Psoas muscle (tissue), 8 donors: ENCODE results near the gene RTN4RL1. TPM values are rescaled to one million over a fixed set of nuclear protein-coding genes. Genes with fewer than 3 reads are reported as not detected.

ENCODE experiments used
- ATAC-seq, 4 donors: fragments of 200-7000 bp; cut with Tn5 transposase; one replicate each; pipeline ENCODE4 v1.9.1; 2020; ENCODE audit warnings: moderate library complexity in 3 of 4, mild to moderate bottlenecking in 2 of 4
- DNase-seq, 2 donors: peaks; one replicate each; pipeline ENCODE4 v3.0.0-alpha.2; 2020
- H3K27ac ChIP-seq: fragments of 200-600 bp; one replicate; pipeline ENCODE4 v1.8.0; 2022
- H3K27me3 ChIP-seq, 3 donors: fragments of 200-600 bp in 1 of 3; one replicate each; pipeline versions ENCODE4 v1.6.1 to v1.8.0; 2013 to 2022; ENCODE audit warnings: low read length in 2 of 3, mild to moderate bottlenecking in 2 of 3, moderate library complexity in 1 of 3; ENCODE audit not compliant: insufficient read depth in 3 of 3
- H3K36me3 ChIP-seq, 2 donors: fragments of 200-600 bp in 1 of 2; one replicate each; pipeline versions ENCODE4 v1.6.1 to v1.8.0; 2013 to 2022; ENCODE audit warnings: low read depth in 1 of 2, mild to moderate bottlenecking in 1 of 2, moderate library complexity in 1 of 2; ENCODE audit not compliant: insufficient read depth in 1 of 2
- H3K4me1 ChIP-seq: fragments of 200-600 bp; one replicate; pipeline ENCODE4 v1.8.0; 2022
- H3K4me3 ChIP-seq: fragments of 200-600 bp; one replicate; pipeline ENCODE4 v1.8.0; 2022; ENCODE audit warnings: mild to moderate bottlenecking
- H3K9me3 ChIP-seq: fragments of 200-600 bp; one replicate; pipeline ENCODE4 v1.8.0; 2022
- WGBS, 3 donors: extraction: QIAGEN DNeasy Blood & Tissue Kit; methylation state at CpG; one replicate each; pipeline versions ENCODE4 v1.1.6 to v1.1.7; 2013; 5-methylcytosine and 5-hydroxymethylcytosine counted together
- intact Hi-C, 2 donors: fragments of 100-400 bp; cut with DNase I; formaldehyde crosslinking; loops; one replicate each; pipeline versions ENCODE4 v1.11.0 to v1.14.2; 2022
- polyA plus RNA-seq, 3 donors: library from polyadenylated mRNA; stranded (reverse); fragments of 200-250 nt; gene quantifications; one replicate each; pipeline ENCODE4 v1.2.3, GENCODE V29; 2013
- total RNA-seq, 4 donors: library from RNA; stranded (reverse); fragmentation: NEBNext Ultra II Directional in 2 of 4; extraction: Animal tissue kit (Norgen Biotek cat#: 25700) in 2 of 4; gene quantifications; one replicate each; pipeline versions ENCODE4 v1.2.1 to v1.2.4, GENCODE V29; 2021 to 2023
- TF ChIP-seq, protein P1 (sequence below): fragments of 200-600 bp; IDR thresholded peaks from one replicate; pipeline ENCODE4 v1.8.0; 2022; ENCODE audit warnings: antibody characterized with exemption
- donor health status: healthy with polysubstance abuse.
- donor health status: DM: no; HTN: no; CAD: no; lungs with moderate emphysema.
- donor health status: Bipolar disorder and iron deficiency.
- donor health status: healthy.
- donor health status: DM: yes; HTN: yes; CAD: no.
- donor health status: DM: no; HTN: no; CAD: no.
- donor health status: DM: no; HTN: no; CAD: no.
- donor health status: DM: yes; HTN: yes; CAD: no.

The RTN4RL1 gene
- total and polyA plus RNA-seq, 7 donors = 0.44 to 1.8 (median 0.75) TPM

DNA sequence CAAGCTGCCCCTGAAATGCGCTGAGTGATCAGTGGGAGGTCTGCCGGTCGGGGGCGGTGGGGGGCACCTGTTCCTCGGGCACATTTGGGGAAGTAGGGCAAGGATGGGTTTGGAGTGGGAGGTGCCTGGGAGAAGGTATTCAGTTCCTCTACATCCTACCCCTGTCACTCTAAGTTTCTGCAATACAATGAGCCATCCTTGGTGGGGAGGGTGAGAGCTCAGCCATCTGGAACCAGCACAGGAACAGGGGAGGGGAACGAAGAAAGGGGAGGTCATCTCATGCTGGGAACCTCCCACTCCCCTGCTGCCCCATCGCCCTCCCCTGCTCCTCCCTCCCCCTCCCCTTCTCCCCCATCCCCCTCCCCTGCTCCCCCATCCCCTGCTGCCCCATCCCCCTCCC, 9.0 kb upstream of the RTN4RL1 start:
- intact Hi-C loops = no loop called here
- ATAC-seq (no peak), DNase-seq (no peak)
- TF ChIP-seq, protein P1, sequence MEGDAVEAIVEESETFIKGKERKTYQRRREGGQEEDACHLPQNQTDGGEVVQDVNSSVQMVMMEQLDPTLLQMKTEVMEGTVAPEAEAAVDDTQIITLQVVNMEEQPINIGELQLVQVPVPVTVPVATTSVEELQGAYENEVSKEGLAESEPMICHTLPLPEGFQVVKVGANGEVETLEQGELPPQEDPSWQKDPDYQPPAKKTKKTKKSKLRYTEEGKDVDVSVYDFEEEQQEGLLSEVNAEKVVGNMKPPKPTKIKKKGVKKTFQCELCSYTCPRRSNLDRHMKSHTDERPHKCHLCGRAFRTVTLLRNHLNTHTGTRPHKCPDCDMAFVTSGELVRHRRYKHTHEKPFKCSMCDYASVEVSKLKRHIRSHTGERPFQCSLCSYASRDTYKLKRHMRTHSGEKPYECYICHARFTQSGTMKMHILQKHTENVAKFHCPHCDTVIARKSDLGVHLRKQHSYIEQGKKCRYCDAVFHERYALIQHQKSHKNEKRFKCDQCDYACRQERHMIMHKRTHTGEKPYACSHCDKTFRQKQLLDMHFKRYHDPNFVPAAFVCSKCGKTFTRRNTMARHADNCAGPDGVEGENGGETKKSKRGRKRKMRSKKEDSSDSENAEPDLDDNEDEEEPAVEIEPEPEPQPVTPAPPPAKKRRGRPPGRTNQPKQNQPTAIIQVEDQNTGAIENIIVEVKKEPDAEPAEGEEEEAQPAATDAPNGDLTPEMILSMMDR = no peak
- Histone ChIP-seq H3K27ac (no peak overlapping the region), H3K9me3 (no peaks in the 10 kb centered on the region), H3K4me3 (no peak overlapping the region), H3K4me1 (peaks cover 25% of the 10 kb centered on the region), H3K27me3 (no peaks in the 10 kb centered on the region), H3K36me3 (peaks cover 0 to 58% of the 10 kb centered on the region in 2 donors)
- 77 to 83% (median 82%) methylated on average over 5 to 7 of the region's 7 CpGs for WGBS, 3 donors

DNA sequence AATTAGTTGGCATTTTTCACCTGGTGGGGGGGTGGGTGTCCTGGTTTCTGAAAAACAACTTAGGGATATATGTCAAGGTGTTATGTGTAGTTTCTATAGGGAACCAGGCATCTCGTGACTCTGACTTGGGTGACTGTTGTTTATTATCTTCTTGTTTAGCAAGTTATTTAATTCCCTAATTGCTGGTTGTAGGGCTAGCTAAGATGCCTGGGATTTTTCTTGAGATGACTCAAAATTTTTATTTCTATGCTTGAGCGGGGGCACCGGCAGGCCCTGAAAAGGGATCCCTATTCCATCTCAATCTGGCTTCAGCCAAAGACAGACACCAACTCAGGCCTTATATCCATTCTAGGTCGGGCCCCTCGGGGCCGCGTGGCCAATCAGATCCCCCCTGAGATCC, 8.0 kb upstream of the RTN4RL1 start:
- H3K4me3 ChIP-seq = no peak overlapping the region
- WGBS, 3 donors = 88 to 91% (median 89%) methylated on average over 7 of the region's 7 CpGs
- DNase-seq (no peak), ATAC-seq (no peak)
- no peak overlapping the region for H3K27ac ChIP-seq
- peaks cover 25% of the 10 kb centered on the region for H3K4me1 ChIP-seq
- no peaks in the 10 kb centered on the region for H3K27me3 ChIP-seq
- TF ChIP-seq, protein P1 = no peak
- H3K9me3 ChIP-seq = no peaks in the 10 kb centered on the region
- intact Hi-C loops = no loop called here
- peaks cover 0 to 49% of the 10 kb centered on the region in 2 donors for H3K36me3 ChIP-seq

DNA sequence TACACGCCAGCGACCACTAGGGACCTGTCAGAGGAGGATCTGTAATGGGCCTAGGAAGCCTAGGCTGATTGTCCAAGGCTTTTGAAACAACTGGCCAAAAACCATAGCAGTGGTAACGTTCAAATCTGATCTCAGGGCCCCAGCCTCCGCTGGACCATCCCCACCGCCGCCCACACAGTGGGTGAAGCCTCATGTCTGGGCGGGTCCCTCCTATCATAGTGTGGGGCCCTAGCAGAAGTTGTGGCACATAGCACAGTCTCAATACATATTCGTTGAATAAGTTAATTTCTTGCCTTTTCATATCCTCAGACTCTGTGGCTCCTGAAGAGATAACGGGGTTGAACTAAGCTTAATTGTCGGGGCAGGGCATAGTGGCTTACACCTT, 5.6 kb upstream of the RTN4RL1 start:
- peak overlapping the region; percentile 94 for H3K4me3 ChIP-seq
- intact Hi-C loops = no loop called here
- peaks cover 32% of the 10 kb centered on the region for H3K4me1 ChIP-seq
- no peak for ATAC-seq
- DNase-seq = peak in 1 of 2 donors; percentile 76
- peaks cover 0 to 25% of the 10 kb centered on the region in 2 donors for H3K36me3 ChIP-seq
- TF ChIP-seq, protein P1 = peak; percentile 55
- peak overlapping the region; percentile 93 for H3K27ac ChIP-seq
- H3K27me3 ChIP-seq = no peaks in the 10 kb centered on the region
- WGBS, 3 donors = 12 to 21% (median 18%) methylated on average over 10 of the region's 10 CpGs
- H3K9me3 ChIP-seq = no peaks in the 10 kb centered on the region

DNA sequence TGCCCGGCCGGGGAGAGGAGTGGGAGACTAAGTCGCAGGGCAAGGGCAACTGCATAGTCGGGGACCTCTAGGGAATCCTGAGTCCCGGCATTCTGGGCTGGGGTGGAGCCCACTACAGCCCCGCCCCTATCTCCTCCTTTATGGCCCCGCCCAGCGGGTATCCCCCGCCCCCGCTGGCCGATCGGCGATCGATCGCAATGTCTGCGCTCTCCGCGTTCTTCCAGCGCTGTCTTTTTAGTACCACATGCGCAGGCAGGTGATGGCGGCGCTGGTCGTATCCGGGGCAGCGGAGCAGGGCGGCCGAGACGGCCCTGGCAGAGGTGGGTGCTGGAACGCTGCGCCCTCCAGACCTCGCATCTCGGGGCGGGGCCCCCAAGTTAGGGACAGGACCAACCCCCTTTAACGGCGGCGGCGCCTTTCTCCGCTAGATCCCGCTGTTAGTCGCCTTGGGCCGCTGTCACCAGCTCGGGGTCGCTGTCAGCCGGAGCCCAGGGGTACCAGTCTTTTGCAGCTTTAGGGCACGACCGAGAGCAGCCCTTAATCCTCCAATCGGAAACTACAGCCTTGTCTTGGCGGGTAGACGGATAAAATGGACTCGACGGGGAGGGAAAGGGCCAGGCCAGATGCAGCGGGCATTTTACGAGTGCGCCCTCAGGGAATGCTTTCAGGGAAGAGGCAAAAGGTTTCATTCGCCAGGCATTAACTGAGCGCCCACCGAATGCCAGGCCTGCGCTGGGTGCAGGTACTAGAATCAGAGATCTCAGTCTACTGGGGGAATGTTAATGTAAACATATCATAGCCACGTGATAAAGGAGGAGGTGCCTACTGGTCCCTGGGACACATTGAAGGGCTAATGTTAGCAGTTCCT, 5.0 kb upstream of the RTN4RL1 start, which contains the start of gene DPH1:
DPH1 (plus strand) TSS at position 243 of the 868 bp plus-strand sequence; CDS start at position 260, 17 bp downstream.
- TF ChIP-seq, protein P1 = no peak

More for the DNA sequence above, 5.0 kb upstream of the RTN4RL1 start, which contains the start of gene DPH1:
- 0 to 1% (median 0%) methylated on average over 55 to 59 of the region's 59 CpGs for WGBS, 3 donors
- intact Hi-C loops = loop anchor here (10.0 kb wide), 2 partner anchors 65 to 365 kb away; no protein-coding TSS in a partner anchor
- ATAC-seq (peak; percentile 88 to 92 (median 89)), DNase-seq (peak; percentile 92 to 96)
- Histone ChIP-seq H3K36me3 (peaks cover 0 to 21% of the 10 kb centered on the region in 2 donors), H3K9me3 (no peaks in the 10 kb centered on the region), H3K4me3 (peak within 1 kb of the TSS; percentile 94), H3K4me1 (peaks cover 35% of the 10 kb centered on the region), H3K27ac (peak within 1 kb of the TSS; percentile 93), H3K27me3 (no peaks in the 10 kb centered on the region)
